T47D (cell line): ENCODE results near the gene MED29.
A peak's percentile ranks its signal among the peaks of the same experiment; 100 is the strongest.

Source experiments
- DNase-seq, 2 experiments: peaks; one replicate each; pipeline versions ENCODE4 v3.0.0 to v3.0.0-alpha.2; 2011 to 2012; ENCODE audit warnings: low read depth in 1 of 2, low spot score in 1 of 2
- JUND ChIP-seq: IDR thresholded peaks from 2 replicates; pipeline ENCODE4 v1.6.1; 2012; ENCODE audit warnings: low read depth
- in situ Hi-C: cut with HindIII; loops from 2 replicates; pipeline ENCODE4 v1.10.0; 2016; ENCODE audit warnings: low sequenced_read_pairs, low pct_unique_long_range_greater_than_20kb

Gene MED29

DNA sequence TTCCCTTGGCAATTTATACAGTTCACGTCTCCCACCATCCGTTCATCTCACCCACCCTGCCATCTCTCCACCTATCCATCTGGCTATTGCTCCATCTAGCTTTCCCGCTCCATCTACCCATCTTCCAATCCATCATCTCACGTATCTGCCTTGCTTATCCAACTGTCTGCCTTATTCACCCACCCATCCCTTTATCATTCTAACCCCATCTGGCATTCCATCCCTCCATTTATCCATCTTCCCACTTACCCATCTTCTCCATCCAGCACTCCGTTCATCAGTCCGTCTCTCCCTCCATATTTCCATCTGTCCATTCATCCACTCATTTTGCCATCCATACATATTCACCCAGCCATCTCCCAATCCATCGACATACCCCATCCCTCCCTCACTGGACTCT, 34.6 kb downstream of the MED29 start:
- in situ Hi-C loops, result no loop called here
- TF ChIP-seq JUND, result no peak
- DNase-seq, result no peak

GRCh38 chr19:39426170-39426569, 35.0 kb downstream of the MED29 start:
- no peak for DNase-seq
- in situ Hi-C loops, result no loop called here
- no peak for TF ChIP-seq JUND

DNA sequence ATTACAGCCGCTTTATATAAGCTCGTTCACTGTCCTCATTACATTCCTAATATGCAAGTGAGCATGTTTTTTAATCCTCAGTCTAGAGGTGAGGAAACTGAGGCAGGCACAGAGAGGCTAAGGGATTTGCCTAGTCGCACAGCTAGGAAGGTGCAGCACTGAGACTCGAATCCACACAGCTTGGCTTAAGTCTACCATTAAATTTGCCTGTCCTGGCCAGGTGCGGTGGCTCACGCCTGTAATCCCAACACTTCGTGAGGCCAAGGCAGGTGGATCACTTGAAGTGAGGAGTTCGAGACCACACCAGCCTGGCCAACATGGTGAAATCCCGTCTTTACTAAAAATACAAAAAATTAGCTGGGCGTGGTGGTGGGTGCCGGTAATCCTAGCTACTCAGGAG, 36.5 kb downstream of the MED29 start:
- TF ChIP-seq JUND, result no peak
- in situ Hi-C loops, result no loop called here
- DNase-seq, result no peak

- in situ Hi-C loops, result no loop called here
- peak in 1 of 2 experiments; percentile 55 for DNase-seq
- TF ChIP-seq JUND, result no peak
Observed at GRCh38 chr19:39428283-39429112, 37.3 kb downstream of the MED29 start.

DNA sequence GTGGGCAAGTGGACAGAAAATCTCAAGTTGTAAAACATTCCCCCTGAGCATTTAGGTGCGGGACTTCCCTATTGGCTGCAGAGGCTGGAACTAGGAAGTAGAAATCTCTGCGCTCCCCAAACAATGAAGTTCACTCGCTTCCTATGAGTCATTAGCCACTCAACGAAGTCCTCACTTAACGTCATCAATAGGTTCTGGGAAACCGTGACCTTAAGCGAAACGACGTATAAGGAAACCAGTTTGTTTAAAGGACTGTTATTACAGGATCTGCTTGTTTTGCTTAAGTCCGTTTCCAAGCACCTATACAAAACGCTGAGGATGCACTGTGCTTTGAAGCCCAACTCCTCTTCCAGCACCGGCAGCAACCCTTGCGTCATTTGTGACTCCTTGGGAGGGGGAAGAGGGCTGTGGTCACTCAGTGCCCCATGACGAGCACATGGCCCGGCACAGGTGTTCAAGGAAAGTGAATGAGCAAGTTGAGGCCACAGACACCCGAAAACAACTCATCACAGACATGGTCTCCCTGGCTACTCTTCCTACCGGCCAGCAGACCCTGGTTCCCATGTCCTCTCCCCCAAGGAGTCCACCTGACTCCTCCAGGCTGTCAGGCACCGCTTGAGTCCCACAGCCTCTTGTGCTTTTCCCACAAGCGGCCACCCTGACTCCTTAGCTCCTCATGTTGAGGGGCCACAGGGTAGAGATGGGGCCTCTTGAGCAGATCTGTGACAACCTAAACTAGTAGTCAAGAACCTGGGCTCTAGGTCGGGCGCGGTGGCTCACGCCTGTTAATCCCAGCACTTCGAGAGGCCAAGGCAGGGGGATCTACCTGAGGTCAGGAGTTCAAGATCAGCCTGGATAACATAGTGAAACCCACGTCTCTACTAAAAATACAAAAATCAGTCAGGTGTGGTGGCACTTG, 39.8 kb downstream of the MED29 start:
- peak in 1 of 2 experiments; percentile 65 for DNase-seq
- in situ Hi-C loops, result no loop called here
- TF ChIP-seq JUND, result no peak

- TF ChIP-seq JUND, result no peak
- DNase-seq, result no peak
- in situ Hi-C loops, result no loop called here
Observed at GRCh38 chr19:39432677-39433025, 41.5 kb downstream of the MED29 start.

DNA sequence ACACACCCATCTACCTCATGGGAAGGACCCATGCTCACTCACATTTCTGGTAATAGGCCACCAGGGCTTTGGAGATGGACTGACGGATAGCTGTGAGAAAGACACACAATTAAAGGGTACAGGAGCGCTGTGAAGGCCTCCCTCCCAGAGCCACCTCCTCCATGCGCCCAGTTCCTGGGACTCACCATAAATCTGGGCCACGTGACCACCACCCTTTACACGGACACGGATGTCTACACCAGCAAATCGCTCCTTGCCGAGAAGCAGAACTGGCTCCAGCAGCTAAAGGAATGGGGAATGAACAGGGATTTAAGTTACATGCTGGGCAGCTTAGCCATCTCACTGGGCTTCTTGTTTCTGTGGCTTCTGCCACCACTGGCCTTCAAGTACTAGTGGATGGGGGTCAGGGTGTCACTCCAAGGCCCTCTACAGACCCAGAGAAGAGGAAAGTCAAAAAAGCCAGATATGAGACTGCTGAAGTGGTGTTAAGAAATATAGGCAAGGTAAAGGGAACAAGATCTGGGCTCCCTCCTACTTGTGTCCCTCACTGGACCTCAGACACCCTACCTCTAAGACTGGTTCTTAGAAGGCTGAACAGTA, 42.4 kb downstream of the MED29 start:
- in situ Hi-C loops, result no loop called here
- no peak for DNase-seq
- TF ChIP-seq JUND, result no peak

DNA sequence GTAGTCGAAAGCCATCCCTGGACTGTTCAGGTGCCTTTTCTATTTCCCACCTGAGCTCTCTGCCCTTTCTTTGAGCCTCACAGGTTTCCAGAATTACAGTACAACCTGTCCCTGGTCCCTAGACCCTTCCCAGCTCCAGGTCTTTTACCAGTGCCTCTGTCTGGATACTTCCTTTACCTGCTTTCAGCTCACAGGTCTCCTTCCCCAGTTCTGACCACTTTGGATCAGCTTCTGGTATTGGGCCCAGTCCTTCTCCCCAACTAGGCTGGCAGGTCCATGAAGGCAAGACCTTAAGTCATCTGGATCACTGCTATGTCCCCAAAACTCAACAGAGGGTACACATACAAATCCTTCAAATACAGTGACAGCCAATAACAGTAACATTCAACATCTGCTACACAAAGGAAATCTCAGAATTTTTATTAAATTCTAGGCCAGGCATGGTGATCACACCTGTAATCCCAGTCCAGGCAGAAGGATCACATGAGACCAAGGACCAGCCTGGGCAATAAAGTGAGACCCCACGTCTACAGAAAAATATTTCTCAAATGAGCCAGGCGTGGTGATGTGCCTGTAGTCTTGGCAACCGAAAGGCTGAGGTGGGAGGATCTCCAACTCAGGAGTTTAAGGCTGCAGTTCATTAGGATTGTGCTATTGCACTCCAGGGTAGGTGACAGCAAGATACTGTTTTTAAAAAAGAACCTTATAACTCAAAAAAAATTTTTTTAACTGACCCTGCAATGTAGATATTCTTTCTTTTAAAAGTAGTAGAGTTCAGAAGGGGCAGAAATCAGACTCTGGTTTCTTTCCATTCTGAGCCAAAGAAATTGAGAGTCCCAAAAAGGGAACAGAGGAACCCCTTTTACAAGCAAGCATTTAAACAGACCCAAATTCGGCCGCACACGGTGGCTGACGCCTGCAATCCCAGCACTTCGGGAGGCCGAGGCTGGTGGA, 43.2 kb downstream of the MED29 start:
- no peak for DNase-seq
- in situ Hi-C loops, result no loop called here
- no peak for TF ChIP-seq JUND

GRCh38 chr19:39435499-39436349, 44.5 kb downstream of the MED29 start, which contains the start of gene RPS16:
Gene RPS16 (minus strand): TSS chr19:39435949. CDS start chr19:39435895, 54 bp downstream.
- in situ Hi-C loops, result no loop called here
- TF ChIP-seq JUND, result no peak
- DNase-seq, result peak; percentile 56 to 96

DNA sequence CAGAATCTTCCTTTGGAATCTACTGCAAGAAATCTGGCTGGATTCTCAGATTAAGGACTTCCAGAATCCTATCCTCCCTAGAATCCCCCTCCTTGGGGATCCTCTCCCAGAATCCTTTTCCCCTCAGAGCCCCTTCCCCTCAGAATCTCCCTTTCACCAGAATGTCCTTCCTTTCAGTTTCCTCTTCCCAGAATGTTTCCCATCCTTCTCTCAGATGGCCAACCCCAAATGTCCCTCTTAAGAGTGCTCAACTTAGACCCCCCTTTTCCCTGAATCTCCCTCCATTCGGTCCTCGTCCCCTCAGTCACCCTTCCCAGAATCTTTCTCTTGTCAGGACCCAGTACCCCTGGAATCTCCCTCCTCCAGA, 45.2 kb downstream of the MED29 start:
- in situ Hi-C loops, result no loop called here
- TF ChIP-seq JUND, result no peak
- no peak for DNase-seq

DNA sequence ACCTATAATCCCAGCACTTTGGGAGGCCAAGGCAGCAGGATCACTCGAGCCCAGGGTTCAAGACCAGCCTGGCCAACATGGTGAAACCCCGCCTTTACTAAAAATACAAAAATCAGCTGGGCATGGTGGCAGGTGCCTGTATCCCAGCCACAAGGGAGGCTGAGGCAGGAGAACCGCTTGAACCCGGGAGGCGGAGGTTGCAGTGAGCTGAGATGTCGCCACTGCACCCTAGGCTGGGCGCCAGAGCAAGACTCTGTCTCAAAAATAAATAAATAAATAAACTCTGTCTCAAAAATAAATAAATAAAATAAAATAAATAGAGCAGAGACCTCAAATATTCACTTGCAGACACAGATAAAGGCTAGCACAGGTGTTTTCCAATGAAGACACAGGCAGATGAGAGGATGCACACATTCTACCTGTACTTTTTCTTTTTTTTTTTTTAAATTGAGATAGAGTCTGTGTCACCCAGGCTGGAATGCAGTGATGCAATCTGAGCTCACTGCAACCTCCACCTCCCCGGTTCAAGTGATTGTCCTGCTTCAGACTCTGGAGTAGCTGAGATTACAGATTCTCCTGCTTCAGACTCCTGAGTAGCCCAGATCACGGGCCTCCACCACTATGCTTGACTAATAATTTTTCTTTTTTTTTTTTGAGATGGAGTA, 47.2 kb downstream of the MED29 start:
- no peak for TF ChIP-seq JUND
- in situ Hi-C loops, result no loop called here
- no peak for DNase-seq
